ENCODE results near the gene RIMKLB.

DNA sequence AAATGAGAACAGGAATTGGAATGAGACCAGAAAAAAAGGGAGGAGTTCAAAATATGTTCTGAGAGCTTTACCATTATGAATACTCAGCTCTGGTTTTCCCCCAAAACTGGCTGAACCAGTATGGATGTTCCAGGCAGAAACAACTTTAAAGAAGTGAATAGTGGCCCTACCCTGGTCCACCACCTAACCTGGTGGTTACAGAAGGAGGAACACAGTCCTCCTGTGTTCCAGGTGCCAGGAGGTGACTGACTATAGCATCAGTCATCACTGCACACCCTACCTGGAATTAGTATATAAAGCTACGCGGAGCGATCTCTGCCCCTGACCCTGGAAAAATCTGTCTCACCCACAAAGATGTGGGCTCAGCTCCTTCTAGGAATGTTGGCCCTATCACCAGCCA is 124.5 kb downstream of the RIMKLB start, which contains the start of gene A2ML1:
- TF ChIP-seq SMC3 (IDR thresholded peaks at IDR 0.05; ENCODE audit: low read depth, low read length), result no peak
- no peak for TF ChIP-seq RAD21 (IDR thresholded peaks at IDR 0.05; ENCODE audit: low read length)
- no peak for TF ChIP-seq POLR2A (IDR thresholded peaks at IDR 0.05; ENCODE audit: low read depth, low read length)
